ENCODE results near the gene MAD1L1. TPM values are rescaled to one million over a fixed set of nuclear protein-coding genes. Genes with fewer than 3 reads are reported as not detected.

The MAD1L1 gene
- total RNA-seq, 4 donors from 2014 or later, result 21.0 to 49.7 (median 29.8) TPM

DNA sequence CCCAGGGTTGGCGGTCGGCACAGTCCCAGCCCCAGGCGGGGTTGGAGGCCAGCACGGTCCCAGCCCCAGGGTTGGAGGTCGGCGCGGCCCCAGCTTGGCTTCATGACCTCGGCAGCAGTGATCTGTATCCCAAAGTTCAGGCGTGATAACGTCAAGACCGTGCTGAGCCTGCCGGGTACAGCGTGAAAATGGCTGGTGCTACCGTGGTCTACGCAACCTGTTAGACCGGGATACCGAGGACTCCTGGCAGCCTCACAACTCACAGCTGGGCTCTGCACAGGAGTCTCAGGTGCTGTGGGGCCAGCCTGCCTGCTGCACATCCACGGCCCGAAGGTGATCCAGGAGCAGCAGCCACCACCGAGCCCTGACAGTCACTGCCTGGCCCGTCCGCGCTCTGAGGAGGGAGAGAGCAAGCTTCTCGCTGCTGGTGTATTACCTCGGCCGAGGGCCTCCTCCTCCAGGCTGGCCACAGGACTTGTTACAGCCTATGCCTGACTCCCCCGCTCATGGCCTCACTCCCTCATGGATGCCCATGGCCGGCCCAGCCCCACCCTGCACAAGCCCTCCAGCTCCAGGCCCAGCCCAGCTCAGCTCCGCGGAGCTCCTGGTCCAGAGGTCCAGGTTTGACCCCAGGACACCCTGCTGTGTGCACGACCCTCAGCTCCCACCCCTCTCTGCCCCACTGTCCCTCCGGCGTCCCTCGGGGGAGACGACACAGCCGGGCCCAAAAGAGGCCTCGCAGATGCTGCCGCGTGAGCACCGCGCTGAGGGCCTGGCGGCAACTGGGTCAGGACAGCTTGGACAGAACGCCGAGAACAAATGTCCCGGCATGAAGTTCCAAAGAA lies 406.6 kb downstream of the MAD1L1 start:
- TF ChIP-seq, protein P1, sequence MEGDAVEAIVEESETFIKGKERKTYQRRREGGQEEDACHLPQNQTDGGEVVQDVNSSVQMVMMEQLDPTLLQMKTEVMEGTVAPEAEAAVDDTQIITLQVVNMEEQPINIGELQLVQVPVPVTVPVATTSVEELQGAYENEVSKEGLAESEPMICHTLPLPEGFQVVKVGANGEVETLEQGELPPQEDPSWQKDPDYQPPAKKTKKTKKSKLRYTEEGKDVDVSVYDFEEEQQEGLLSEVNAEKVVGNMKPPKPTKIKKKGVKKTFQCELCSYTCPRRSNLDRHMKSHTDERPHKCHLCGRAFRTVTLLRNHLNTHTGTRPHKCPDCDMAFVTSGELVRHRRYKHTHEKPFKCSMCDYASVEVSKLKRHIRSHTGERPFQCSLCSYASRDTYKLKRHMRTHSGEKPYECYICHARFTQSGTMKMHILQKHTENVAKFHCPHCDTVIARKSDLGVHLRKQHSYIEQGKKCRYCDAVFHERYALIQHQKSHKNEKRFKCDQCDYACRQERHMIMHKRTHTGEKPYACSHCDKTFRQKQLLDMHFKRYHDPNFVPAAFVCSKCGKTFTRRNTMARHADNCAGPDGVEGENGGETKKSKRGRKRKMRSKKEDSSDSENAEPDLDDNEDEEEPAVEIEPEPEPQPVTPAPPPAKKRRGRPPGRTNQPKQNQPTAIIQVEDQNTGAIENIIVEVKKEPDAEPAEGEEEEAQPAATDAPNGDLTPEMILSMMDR (IDR thresholded peaks at IDR 0.05; ENCODE audit: low read depth), result no peak

GRCh38 chr7:1823376-1824150 lies 409.2 kb downstream of the MAD1L1 start:
- TF ChIP-seq, protein P1 (IDR thresholded peaks at IDR 0.05; ENCODE audit: low read depth), result no peak

GRCh38 chr7:1819259-1819841 lies 413.4 kb downstream of the MAD1L1 start:
- TF ChIP-seq, protein P1 (IDR thresholded peaks at IDR 0.05; ENCODE audit: low read depth), result no peak

GRCh38 chr7:1818575-1819258 lies 414.0 kb downstream of the MAD1L1 start:
- TF ChIP-seq, protein P1 (IDR thresholded peaks at IDR 0.05; ENCODE audit: low read depth), result no peak

- TF ChIP-seq, protein P1 (IDR thresholded peaks at IDR 0.05; ENCODE audit: low read depth), result no peak
Observed at GRCh38 chr7:1817061-1817712, 415.6 kb downstream of the MAD1L1 start.

DNA sequence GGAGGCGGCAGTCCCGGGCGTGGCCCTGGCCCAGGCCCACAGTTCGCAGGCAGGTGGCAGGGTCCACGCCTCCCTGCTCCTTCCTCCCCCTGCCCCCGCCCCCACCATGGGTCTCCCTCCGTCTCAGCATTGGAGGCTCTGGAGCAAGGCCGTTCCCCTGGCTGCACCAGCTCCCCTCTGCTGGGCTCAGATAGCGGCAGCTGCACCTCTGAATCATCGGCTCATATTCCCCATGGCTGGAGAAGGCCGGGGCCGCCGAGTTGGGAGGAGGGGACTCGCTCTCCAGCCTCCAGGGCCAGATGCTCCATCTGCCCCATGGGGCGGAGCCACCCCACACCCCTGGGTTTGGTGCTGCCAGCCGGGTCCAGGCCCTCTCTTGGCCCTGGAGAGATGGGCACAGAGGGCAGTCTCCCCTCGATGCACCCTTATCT lies 417.7 kb downstream of the MAD1L1 start:
- TF ChIP-seq, protein P1 (IDR thresholded peaks at IDR 0.05; ENCODE audit: low read depth), result no peak
